HG03039 (cell line): ENCODE measurements around the gene HCST.

Experiments
- ATAC-seq: cut with Tn5 transposase; IDR thresholded peaks from one replicate; pipeline ENCODE4 v1.9.1; 2021; ENCODE audit warnings: mild to moderate bottlenecking, moderate library complexity; ENCODE audit not compliant: unreplicated experiment

HCST gene

GRCh38 chr19:35935911-35936737 lies 33.8 kb downstream of the HCST start, which contains the start of gene LRFN3:
Gene LRFN3 (plus strand): TSS chr19:35936374. CDS start chr19:35939426, 3,052 bp downstream.
- ATAC-seq = no peak

GRCh38 chr19:35936738-35937268 lies 34.5 kb downstream of the HCST start:
- ATAC-seq = no peak

GRCh38 chr19:35937345-35938281 lies 35.3 kb downstream of the HCST start:
- ATAC-seq = no peak

- ATAC-seq = no peak
These were observed 36.2 kb downstream of the HCST start for GRCh38 chr19:35938282-35939224.

GRCh38 chr19:35939307-35940077 lies 37.2 kb downstream of the HCST start:
- no peak for ATAC-seq

- ATAC-seq = no peak
These were observed 37.9 kb downstream of the HCST start for GRCh38 chr19:35940078-35940775.

DNA sequence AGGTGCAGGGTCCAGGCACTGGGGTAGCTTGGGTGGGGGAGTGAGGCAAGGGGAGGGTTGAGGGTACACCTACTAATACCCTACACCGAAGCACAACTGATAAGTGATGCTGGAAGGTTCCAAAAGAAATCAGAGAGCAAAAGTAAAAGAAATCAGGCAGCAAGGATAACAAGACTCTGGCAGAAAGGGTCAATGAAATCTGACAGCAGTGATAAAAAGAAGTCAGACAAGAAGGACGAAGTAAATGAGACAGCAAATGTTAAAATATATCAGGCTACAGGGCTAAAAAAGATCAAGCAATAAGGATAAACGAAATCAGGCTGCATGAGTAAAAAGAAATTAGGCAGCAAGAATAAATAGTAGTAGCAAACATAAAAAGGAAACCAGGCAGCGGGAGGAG lies 38.5 kb downstream of the HCST start:
- no peak for ATAC-seq

DNA sequence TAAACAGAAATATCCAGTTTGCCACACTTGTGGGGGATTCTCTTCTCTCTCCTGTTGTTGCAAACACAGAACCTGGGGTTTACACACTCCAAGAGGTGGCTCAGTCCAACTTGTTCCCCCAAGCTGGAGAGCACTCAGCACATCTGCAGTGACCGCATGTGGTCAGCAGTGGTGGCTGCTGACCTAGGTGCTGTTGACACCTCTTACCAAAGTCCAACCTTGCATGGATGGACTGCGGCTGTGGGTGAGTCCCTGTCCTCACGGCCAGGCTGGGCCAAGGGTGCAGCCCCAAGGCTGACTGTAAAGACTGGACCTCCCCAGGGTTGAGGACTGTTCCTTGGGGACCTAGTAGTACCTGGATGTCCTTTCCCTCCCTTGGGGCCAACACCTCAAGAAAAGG lies 39.9 kb downstream of the HCST start:
- no peak for ATAC-seq

DNA sequence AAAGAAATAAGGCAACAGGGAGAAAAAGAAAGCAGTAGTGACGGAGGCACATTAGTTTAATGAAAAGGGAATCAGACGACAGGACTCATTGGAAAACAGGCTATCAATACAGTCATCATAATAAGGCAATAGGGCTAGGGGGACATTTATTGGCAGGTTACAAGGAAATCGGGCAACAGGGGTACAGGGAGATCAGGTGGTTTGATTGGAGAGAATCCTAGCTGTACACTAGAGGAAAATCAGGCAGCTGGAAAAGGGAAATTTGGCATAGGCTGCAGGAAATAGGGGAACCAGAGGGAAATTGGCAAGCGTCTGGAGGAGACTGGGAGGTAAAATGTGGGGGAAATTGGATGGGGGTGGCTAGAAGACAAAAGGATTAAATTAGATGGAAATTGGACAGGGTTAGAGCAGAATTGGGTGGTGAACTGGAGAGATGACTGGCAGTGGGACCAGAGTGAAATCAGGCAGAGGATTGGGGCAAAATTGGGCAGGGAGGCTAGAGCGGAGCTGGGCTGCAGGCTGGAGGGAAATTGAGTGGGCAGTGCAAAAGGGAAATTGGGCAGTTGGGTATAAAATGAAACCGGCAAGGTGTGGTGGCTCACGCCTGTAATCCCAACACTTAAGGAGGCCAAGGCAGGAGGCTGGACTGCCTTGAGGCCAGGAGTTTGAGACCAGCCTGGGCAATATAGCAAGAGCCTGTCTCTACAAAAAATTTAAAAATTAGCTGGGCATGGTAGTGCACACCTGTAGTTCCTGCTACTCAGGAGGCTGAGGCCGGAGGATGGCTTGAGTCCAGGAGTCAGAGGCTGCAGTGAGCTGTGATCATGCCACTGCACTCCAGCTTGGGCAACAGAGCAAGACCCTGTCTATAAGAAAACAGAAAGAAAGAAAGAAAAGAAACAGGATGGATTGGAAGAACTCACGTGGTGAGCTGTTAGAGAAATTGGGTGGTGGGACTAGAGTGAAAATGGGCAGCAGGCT lies 41.3 kb downstream of the HCST start:
- no peak for ATAC-seq

DNA sequence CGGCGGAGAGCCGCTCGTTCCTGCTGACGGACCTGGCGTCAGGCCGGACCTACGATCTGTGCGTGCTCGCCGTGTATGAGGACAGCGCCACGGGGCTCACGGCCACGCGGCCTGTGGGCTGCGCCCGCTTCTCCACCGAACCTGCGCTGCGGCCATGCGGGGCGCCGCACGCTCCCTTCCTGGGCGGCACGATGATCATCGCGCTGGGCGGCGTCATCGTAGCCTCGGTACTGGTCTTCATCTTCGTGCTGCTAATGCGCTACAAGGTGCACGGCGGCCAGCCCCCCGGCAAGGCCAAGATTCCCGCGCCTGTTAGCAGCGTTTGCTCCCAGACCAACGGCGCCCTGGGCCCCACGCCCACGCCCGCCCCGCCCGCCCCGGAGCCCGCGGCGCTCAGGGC lies 42.2 kb downstream of the HCST start:
- ATAC-seq = no peak

GRCh38 chr19:35945121-35945790 lies 42.9 kb downstream of the HCST start:
- ATAC-seq = no peak

DNA sequence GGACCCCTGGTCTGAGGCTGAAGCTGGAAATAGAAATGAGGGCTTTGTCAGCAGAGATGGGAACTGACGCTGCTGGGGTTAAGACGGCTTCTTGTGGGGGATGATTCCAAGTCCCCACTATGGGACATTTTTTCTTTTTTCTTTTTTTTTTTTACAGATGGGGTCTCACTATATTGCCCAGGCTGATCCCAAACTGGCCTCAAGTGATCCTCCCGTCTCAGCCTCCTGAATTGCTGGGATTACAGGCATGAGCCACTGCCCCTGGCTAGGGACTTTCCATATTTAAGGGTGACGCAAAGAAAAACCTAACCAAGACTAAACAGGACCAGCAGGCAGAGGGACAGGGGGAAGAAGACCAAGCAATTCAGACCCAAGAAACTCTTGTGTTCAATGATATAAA lies 43.9 kb downstream of the HCST start:
- no peak for ATAC-seq

DNA sequence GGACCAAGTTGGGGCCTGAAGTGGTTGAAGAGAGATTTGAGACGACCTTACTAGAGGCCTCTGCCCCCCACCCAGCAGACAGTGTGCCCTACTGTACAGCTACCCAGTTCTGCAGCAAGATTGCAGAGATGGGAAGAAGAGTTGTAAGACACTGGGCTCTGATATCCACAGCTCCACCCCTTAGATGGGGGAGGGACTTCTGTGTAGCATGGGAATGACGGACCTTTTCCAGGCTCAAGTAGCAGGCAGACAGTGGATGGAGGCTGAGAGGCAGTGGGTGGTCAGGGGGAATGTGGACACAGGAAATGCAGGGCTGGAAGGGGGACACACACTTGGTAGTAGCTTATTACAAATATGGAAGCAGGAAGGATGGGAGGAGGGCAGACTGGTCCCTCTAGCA lies 46.8 kb downstream of the HCST start:
- no peak for ATAC-seq
